ENCODE data around the gene RRP12.
A peak's percentile ranks its signal among the peaks of the same experiment; 100 is the strongest.

RRP12 gene

GRCh38 chr10:97333601-97334369 is 67.4 kb downstream of the RRP12 start:
- Histone ChIP-seq H2BK120ac (ENCODE audit: low read depth, low read length) (peak overlapping the region; percentile 73), H2AFZ (ENCODE audit: low read length) (peak overlapping the region; percentile 100), H3K27ac (replicated peaks; ENCODE audit: low read length) (no peak overlapping the region), H3K4me3 (ENCODE audit: low read length in 2 of 2) (peak overlapping the region; percentile 84 to 91), H3K4me1 (ENCODE audit: control insufficient read depth in 2 of 2, insufficient read depth in 1 of 2, low read depth in 1 of 2, low read length in 2 of 2) (peaks cover 20 to 32% of the 10 kb centered on the region in 2 donors), H3K14ac (ENCODE audit: low read length) (peak overlapping the region; percentile 72), H2BK5ac (ENCODE audit: low read length) (no peak overlapping the region), H3K9me3 (replicated peaks in 1 of 2; ENCODE audit: control insufficient read depth in 2 of 2, insufficient read depth in 1 of 2, low read depth in 1 of 2, low read length in 2 of 2) (no peaks in the 10 kb centered on the region), H3K23ac (ENCODE audit: low read depth, low read length, poor library complexity) (peak overlapping the region; percentile 98), H3K27me3 (ENCODE audit: control insufficient read depth in 3 of 3, insufficient read depth in 3 of 3, low read depth in 1 of 3, low read length in 3 of 3) (peaks cover 0 to 29% (median 8%) of the 10 kb centered on the region in 3 experiments), H2AK5ac (ENCODE audit: low read depth, low read length) (no peak overlapping the region), H4K91ac (ENCODE audit: low read depth, low read length, poor library complexity) (no peak overlapping the region), H2BK15ac (ENCODE audit: low read length) (peak overlapping the region; percentile 35), H3K4ac (ENCODE audit: low read length) (no peak overlapping the region), H2BK12ac (ENCODE audit: low read length) (no peak overlapping the region), H3K79me1 (ENCODE audit: low read depth, low read length) (no peaks in the 10 kb centered on the region), H3K9ac (ENCODE audit: low read depth, low read length, poor library complexity) (peak overlapping the region; percentile 81), H3K4me2 (ENCODE audit: insufficient read depth, low read length, poor library complexity, severe bottlenecking) (peak overlapping the region; percentile 89), H4K8ac (ENCODE audit: low read depth, low read length) (no peak overlapping the region), H3K36me3 (replicated peaks in 1 of 2; ENCODE audit: control insufficient read depth in 2 of 2, insufficient read depth in 2 of 2, low read length in 2 of 2) (peaks cover 0 to 9% of the 10 kb centered on the region in 2 donors), H3K18ac (ENCODE audit: low read length) (peak overlapping the region; percentile 29)
- DNase-seq (ENCODE audit: low spot score), result no peak
- WGBS, 2 donors (ENCODE audit: extremely low coverage in 2 of 2, insufficient read length in 2 of 2, insufficient replicate concordance in 1 of 2), result no CpG with 5 or more reads among the region's 89 CpGs

DNA sequence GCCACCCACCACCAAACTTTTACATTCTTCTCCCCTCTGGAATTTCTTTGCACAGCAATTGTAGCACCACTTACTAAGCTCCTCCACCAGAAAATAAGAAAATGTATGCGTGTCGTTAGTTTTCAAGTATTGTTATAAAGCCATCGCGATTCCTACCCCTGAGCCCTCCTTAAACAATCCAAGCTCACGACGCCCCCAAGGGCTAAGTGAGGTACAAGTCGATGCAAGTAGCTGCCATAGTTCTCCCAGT is 67.9 kb downstream of the RRP12 start:
- no peak overlapping the region for H2AK5ac ChIP-seq (ENCODE audit: low read depth, low read length)
- H3K23ac ChIP-seq (ENCODE audit: low read depth, low read length, poor library complexity), result no peak overlapping the region
- WGBS, 2 donors (ENCODE audit: extremely low coverage in 2 of 2, insufficient read length in 2 of 2, insufficient replicate concordance in 1 of 2), result no CpG with 5 or more reads among the region's 7 CpGs

GRCh38 chr10:97332591-97333350 is 68.4 kb downstream of the RRP12 start:
- Histone ChIP-seq H2BK15ac (ENCODE audit: low read length) (no peak overlapping the region), H3K27ac (replicated peaks; ENCODE audit: low read length) (no peak overlapping the region), H3K4me2 (ENCODE audit: insufficient read depth, low read length, poor library complexity, severe bottlenecking) (peak overlapping the region; percentile 89), H4K8ac (ENCODE audit: low read depth, low read length) (no peak overlapping the region), H4K91ac (ENCODE audit: low read depth, low read length, poor library complexity) (no peak overlapping the region), H3K27me3 (ENCODE audit: control insufficient read depth in 3 of 3, insufficient read depth in 3 of 3, low read depth in 1 of 3, low read length in 3 of 3) (peaks cover 0 to 24% (median 8%) of the 10 kb centered on the region in 3 experiments), H3K18ac (ENCODE audit: low read length) (no peak overlapping the region), H3K14ac (ENCODE audit: low read length) (no peak overlapping the region), H2BK12ac (ENCODE audit: low read length) (no peak overlapping the region), H3K23ac (ENCODE audit: low read depth, low read length, poor library complexity) (no peak overlapping the region), H3K4ac (ENCODE audit: low read length) (no peak overlapping the region), H3K9me3 (replicated peaks in 1 of 2; ENCODE audit: control insufficient read depth in 2 of 2, insufficient read depth in 1 of 2, low read depth in 1 of 2, low read length in 2 of 2) (no peaks in the 10 kb centered on the region), H2BK5ac (ENCODE audit: low read length) (no peak overlapping the region), H3K4me3 (ENCODE audit: low read length in 2 of 2) (peak overlapping the region in 1 of 2 donors; percentile 84), H3K79me1 (ENCODE audit: low read depth, low read length) (no peaks in the 10 kb centered on the region), H3K9ac (ENCODE audit: low read depth, low read length, poor library complexity) (no peak overlapping the region), H2AK5ac (ENCODE audit: low read depth, low read length) (no peak overlapping the region), H2AFZ (ENCODE audit: low read length) (peak overlapping the region; percentile 87), H3K36me3 (replicated peaks in 1 of 2; ENCODE audit: control insufficient read depth in 2 of 2, insufficient read depth in 2 of 2, low read length in 2 of 2) (peaks cover 0 to 9% of the 10 kb centered on the region in 2 donors), H3K4me1 (ENCODE audit: control insufficient read depth in 2 of 2, insufficient read depth in 1 of 2, low read depth in 1 of 2, low read length in 2 of 2) (peaks cover 18 to 27% of the 10 kb centered on the region in 2 donors), H2BK120ac (ENCODE audit: low read depth, low read length) (no peak overlapping the region)
- DNase-seq (ENCODE audit: low spot score), result peak; percentile 33
- WGBS, 2 donors (ENCODE audit: extremely low coverage in 2 of 2, insufficient read length in 2 of 2, insufficient replicate concordance in 1 of 2), result no CpG with 5 or more reads among the region's 18 CpGs

More for the DNA sequence above, 67.9 kb downstream of the RRP12 start:
- Histone ChIP-seq H2AFZ (ENCODE audit: low read length) (peak overlapping the region; percentile 87), H3K27ac (replicated peaks; ENCODE audit: low read length) (no peak overlapping the region), H4K8ac (ENCODE audit: low read depth, low read length) (no peak overlapping the region), H3K9me3 (replicated peaks in 1 of 2; ENCODE audit: control insufficient read depth in 2 of 2, insufficient read depth in 1 of 2, low read depth in 1 of 2, low read length in 2 of 2) (no peaks in the 10 kb centered on the region), H2BK15ac (ENCODE audit: low read length) (no peak overlapping the region), H3K9ac (ENCODE audit: low read depth, low read length, poor library complexity) (no peak overlapping the region), H3K4me3 (ENCODE audit: low read length in 2 of 2) (peak overlapping the region; percentile 84 to 91), H2BK5ac (ENCODE audit: low read length) (no peak overlapping the region), H3K4ac (ENCODE audit: low read length) (no peak overlapping the region), H2BK120ac (ENCODE audit: low read depth, low read length) (no peak overlapping the region), H4K91ac (ENCODE audit: low read depth, low read length, poor library complexity) (no peak overlapping the region), H3K14ac (ENCODE audit: low read length) (no peak overlapping the region), H2BK12ac (ENCODE audit: low read length) (no peak overlapping the region), H3K27me3 (ENCODE audit: control insufficient read depth in 3 of 3, insufficient read depth in 3 of 3, low read depth in 1 of 3, low read length in 3 of 3) (peaks cover 0 to 27% (median 8%) of the 10 kb centered on the region in 3 experiments), H3K4me1 (ENCODE audit: control insufficient read depth in 2 of 2, insufficient read depth in 1 of 2, low read depth in 1 of 2, low read length in 2 of 2) (peaks cover 20 to 32% of the 10 kb centered on the region in 2 donors), H3K18ac (ENCODE audit: low read length) (no peak overlapping the region), H3K4me2 (ENCODE audit: insufficient read depth, low read length, poor library complexity, severe bottlenecking) (peak overlapping the region; percentile 89), H3K36me3 (replicated peaks in 1 of 2; ENCODE audit: control insufficient read depth in 2 of 2, insufficient read depth in 2 of 2, low read length in 2 of 2) (peaks cover 0 to 9% of the 10 kb centered on the region in 2 donors), H3K79me1 (ENCODE audit: low read depth, low read length) (no peaks in the 10 kb centered on the region)
- no peak for DNase-seq (ENCODE audit: low spot score)

GRCh38 chr10:97331153-97331703 is 69.9 kb downstream of the RRP12 start:
- Histone ChIP-seq H2BK15ac (ENCODE audit: low read length) (no peak overlapping the region), H3K9me3 (replicated peaks in 1 of 2; ENCODE audit: control insufficient read depth in 2 of 2, insufficient read depth in 1 of 2, low read depth in 1 of 2, low read length in 2 of 2) (no peaks in the 10 kb centered on the region), H2AFZ (ENCODE audit: low read length) (no peak overlapping the region), H3K27me3 (ENCODE audit: control insufficient read depth in 3 of 3, insufficient read depth in 3 of 3, low read depth in 1 of 3, low read length in 3 of 3) (peaks cover 0 to 24% (median 5%) of the 10 kb centered on the region in 3 experiments), H3K4me2 (ENCODE audit: insufficient read depth, low read length, poor library complexity, severe bottlenecking) (no peak overlapping the region), H3K18ac (ENCODE audit: low read length) (no peak overlapping the region), H4K8ac (ENCODE audit: low read depth, low read length) (no peak overlapping the region), H2BK5ac (ENCODE audit: low read length) (no peak overlapping the region), H3K79me1 (ENCODE audit: low read depth, low read length) (no peaks in the 10 kb centered on the region), H3K36me3 (replicated peaks in 1 of 2; ENCODE audit: control insufficient read depth in 2 of 2, insufficient read depth in 2 of 2, low read length in 2 of 2) (peaks cover 0 to 9% of the 10 kb centered on the region in 2 donors), H4K91ac (ENCODE audit: low read depth, low read length, poor library complexity) (no peak overlapping the region), H3K23ac (ENCODE audit: low read depth, low read length, poor library complexity) (no peak overlapping the region), H3K4me3 (ENCODE audit: low read length in 2 of 2) (no peak overlapping the region), H2BK120ac (ENCODE audit: low read depth, low read length) (no peak overlapping the region), H2AK5ac (ENCODE audit: low read depth, low read length) (no peak overlapping the region), H3K27ac (replicated peaks; ENCODE audit: low read length) (no peak overlapping the region), H3K4me1 (ENCODE audit: control insufficient read depth in 2 of 2, insufficient read depth in 1 of 2, low read depth in 1 of 2, low read length in 2 of 2) (peaks cover 11 to 14% of the 10 kb centered on the region in 2 donors), H2BK12ac (ENCODE audit: low read length) (no peak overlapping the region), H3K4ac (ENCODE audit: low read length) (no peak overlapping the region), H3K9ac (ENCODE audit: low read depth, low read length, poor library complexity) (no peak overlapping the region), H3K14ac (ENCODE audit: low read length) (no peak overlapping the region)
- WGBS, 2 donors (ENCODE audit: extremely low coverage in 2 of 2, insufficient read length in 2 of 2, insufficient replicate concordance in 1 of 2), result no CpG with 5 or more reads among the region's 6 CpGs
- no peak for DNase-seq (ENCODE audit: low spot score)
